IMR-90 (cell line): Measurements from ENCODE around the gene DSCAML1. TPM values are rescaled to one million over a fixed set of nuclear protein-coding genes. Genes with fewer than 3 reads are reported as not detected.

Source experiments
- ATAC-seq: fragments of 200-7000 bp; cut with Tn5 transposase; 2 replicates; pipeline ENCODE4 v1.9.1; 2020; ENCODE audit warnings: low read depth, mild to moderate bottlenecking, moderate library complexity
- BruUV-seq: library from RNA; stranded (reverse); fragments of 400-500 nt; replicated peaks from 2 replicates; lab custom pipeline; 2021; lab: Mats Ljungman, UMichigan
- CTCF ChIA-PET: fragments of 300-600 bp; formaldehyde crosslinking; extraction: SDS; loops from one replicate; lab custom pipeline; 2021; ENCODE audit warnings: antibody characterized with exemption; lab: Yijun Ruan, JAX
- POLR2A ChIA-PET: fragments of 300-600 bp; sonication (Branson Sonifier 250); formaldehyde crosslinking; loops from one replicate; lab custom pipeline; 2022; ENCODE audit warnings: antibody characterized with exemption; ENCODE audit not compliant: unreplicated experiment; lab: Charles Lee
- DNase-seq: peaks from one replicate; pipeline ENCODE4 v3.0.0; 2013
- H2AFZ ChIP-seq: replicated peaks from 2 replicates; pipeline ENCODE3; 2013; ENCODE audit warnings: low read length, mild to moderate bottlenecking; ENCODE audit not compliant: poor library complexity
- H2AK5ac ChIP-seq: 2 replicates; pipeline ENCODE4 v1.6.1; 2013; ENCODE audit warnings: low read depth, low read length, inconsistent platforms
- H2AK9ac ChIP-seq: replicated peaks from 2 replicates; pipeline ENCODE3; 2013; ENCODE audit warnings: mild to moderate bottlenecking, low read depth, low read length, moderate library complexity; ENCODE audit not compliant: poor library complexity
- H2BK120ac ChIP-seq: 2 replicates; pipeline ENCODE4 v1.6.1; 2013; ENCODE audit warnings: low read depth, low read length, inconsistent platforms
- H2BK15ac ChIP-seq: 3 replicates; pipeline ENCODE4 v1.6.1; 2013; ENCODE audit warnings: low read depth, low read length, inconsistent platforms
- H2BK20ac ChIP-seq: 2 replicates; pipeline ENCODE4 v1.6.1; 2013; ENCODE audit warnings: low read depth, mild to moderate bottlenecking, inconsistent platforms, low read length, moderate library complexity
- H2BK5ac ChIP-seq: 2 replicates; pipeline ENCODE4 v1.6.1; 2013; ENCODE audit warnings: mild to moderate bottlenecking, low read depth, low read length, inconsistent platforms; ENCODE audit not compliant: poor library complexity, severe bottlenecking
- H3K14ac ChIP-seq: replicated peaks from 2 replicates; pipeline ENCODE4 v1.6.1; 2013; ENCODE audit warnings: low read depth, low read length, inconsistent platforms
- H3K18ac ChIP-seq: 2 replicates; pipeline ENCODE4 v1.6.1; 2013; ENCODE audit warnings: low read depth, low read length, control low read depth
- H3K23ac ChIP-seq: 2 replicates; pipeline ENCODE4 v1.6.1; 2013; ENCODE audit warnings: low read depth, low read length, inconsistent platforms
- H3K27ac ChIP-seq: 2 replicates; pipeline ENCODE4 v1.5.1; 2013; ENCODE audit warnings: mild to moderate bottlenecking, control low read depth, low read length; ENCODE audit not compliant: insufficient read depth
- H3K27me3 ChIP-seq: 2 replicates; pipeline ENCODE4 v1.6.1; 2013; ENCODE audit warnings: low read length; ENCODE audit not compliant: control insufficient read depth, insufficient read depth
- H3K36me3 ChIP-seq: 2 replicates; pipeline ENCODE4 v1.6.1; 2013; ENCODE audit warnings: low read length, mixed read lengths; ENCODE audit not compliant: control insufficient read depth, insufficient read depth
- H3K4ac ChIP-seq: 2 replicates; pipeline ENCODE4 v1.6.1; 2013; ENCODE audit warnings: low read depth, low read length, inconsistent platforms
- H3K4me1 ChIP-seq: 2 replicates; pipeline ENCODE4 v1.6.1; 2013; ENCODE audit warnings: low read length, mixed read lengths; ENCODE audit not compliant: control insufficient read depth, insufficient read depth
- H3K4me2 ChIP-seq: 2 replicates; pipeline ENCODE4 v1.6.1; 2013; ENCODE audit warnings: low read depth, mild to moderate bottlenecking, control low read depth, low read length, moderate library complexity
- H3K4me3 ChIP-seq: 2 replicates; pipeline ENCODE4 v1.5.1; 2013; ENCODE audit warnings: low read depth, mild to moderate bottlenecking, control low read depth, low read length, moderate library complexity; ENCODE audit not compliant: insufficient read depth
- H3K56ac ChIP-seq: 2 replicates; pipeline ENCODE4 v1.6.1; 2013; ENCODE audit warnings: low read length, inconsistent platforms; ENCODE audit not compliant: insufficient read depth; ENCODE audit errors: extremely low read depth
- H3K79me1 ChIP-seq, 2 experiments: 2 replicates each; pipeline ENCODE4 v1.6.1; 2013; ENCODE audit warnings: low read length in 2 of 2, inconsistent platforms in 1 of 2, low read depth in 1 of 2
- H3K9ac ChIP-seq: 2 replicates; pipeline ENCODE4 v1.6.1; 2013; ENCODE audit warnings: low read depth, low read length, control low read depth
- H3K9me1 ChIP-seq: 2 replicates; pipeline ENCODE4 v1.6.1; 2013; ENCODE audit warnings: low read length, inconsistent platforms; ENCODE audit not compliant: insufficient read depth
- H3K9me3 ChIP-seq: 2 replicates; pipeline ENCODE4 v1.6.1; 2013; ENCODE audit warnings: low read length; ENCODE audit not compliant: control insufficient read depth, insufficient read depth
- H4K20me1 ChIP-seq: 2 replicates; pipeline ENCODE4 v1.6.1; 2013; ENCODE audit warnings: low read length, inconsistent platforms; ENCODE audit not compliant: insufficient read depth
- H4K5ac ChIP-seq: 2 replicates; pipeline ENCODE4 v1.6.1; 2013; ENCODE audit warnings: mild to moderate bottlenecking, low read depth, low read length, control low read depth
- H4K8ac ChIP-seq, 2 experiments: 2 replicates each; pipeline ENCODE4 v1.6.1; 2013; ENCODE audit warnings: low read depth in 2 of 2, low read length in 2 of 2, control low read depth in 1 of 2, inconsistent platforms in 1 of 2
- H4K91ac ChIP-seq: 2 replicates; pipeline ENCODE4 v1.6.1; 2013; ENCODE audit warnings: low read depth, low read length, inconsistent platforms; ENCODE audit not compliant: insufficient read depth
- MAZ ChIP-seq: IDR thresholded peaks from 2 replicates; pipeline ENCODE4 v1.6.1; 2012; ENCODE audit warnings: low read depth, mild to moderate bottlenecking, low read length, improper control_type of control experiment, moderate library complexity, borderline replicate concordance
- RAD21 ChIP-seq: IDR thresholded peaks from 2 replicates; pipeline ENCODE4 v1.6.1; 2012; ENCODE audit warnings: low read length, improper control_type of control experiment
- WGBS, 2 experiments: methylation state at CpG; one replicate each; pipeline versions ENCODE4 v1.1.5 to v1.1.7; 2013; ENCODE audit warnings: missing lambda C conversion rate in 2 of 2; ENCODE audit not compliant: insufficient read length in 1 of 2; ENCODE audit errors: extremely low coverage in 2 of 2; 5-methylcytosine and 5-hydroxymethylcytosine counted together
- dilution Hi-C: fragments of 300-500 bp; cut with HindIII; formaldehyde crosslinking; loops from one replicate; pipeline ENCODE4 v1.14.3; 2018; ENCODE audit warnings: low sequenced_read_pairs; ENCODE audit not compliant: unreplicated experiment
- in situ Hi-C: fragments of 300-500 bp; cut with MboI; formaldehyde crosslinking; loops from 3 replicates; pipeline ENCODE4 v1.14.3; 2019; ENCODE audit warnings: low sequenced_read_pairs, inconsistent platforms, mixed read lengths
- intact Hi-C: fragments of 100-400 bp; cut with micrococcal nuclease; formaldehyde crosslinking; loops from 2 replicates; pipeline ENCODE4 v1.10.0; 2022
- polyA plus RNA-seq, 3 experiments: library from polyadenylated mRNA; depleted of rRNA; stranded (reverse); fragments of >200 nt; gene quantifications; 2 replicates each; pipeline ENCODE4 v1.2.3, GENCODE V29; 2012; ENCODE audit warnings: low replicate concordance in 1 of 3
- total RNA-seq: library from RNA; depleted of rRNA; stranded (reverse); fragments of >200 nt; gene quantifications from 2 replicates; pipeline ENCODE4 v1.2.3, GENCODE V29; 2012

Gene DSCAML1
- total and polyA plus RNA-seq, 2 of the 4 experiments (the other 2 are of a cell fraction) = not detected

- no peak overlapping the region for H3K56ac ChIP-seq
- no peak overlapping the region for H3K4ac ChIP-seq
- no peak overlapping the region for H3K9ac ChIP-seq
- TF ChIP-seq RAD21 (no peak), MAZ (no peak)
- H2BK15ac ChIP-seq = no peak overlapping the region
- no peak overlapping the region for H3K18ac ChIP-seq
- no peak overlapping the region for H2BK20ac ChIP-seq
- H3K23ac ChIP-seq = no peak overlapping the region
- no peaks in the 10 kb centered on the region for H3K9me3 ChIP-seq
- H3K4me1 ChIP-seq = no peaks in the 10 kb centered on the region
- DNase-seq = no peak
- H4K20me1 ChIP-seq = no peaks in the 10 kb centered on the region
- H4K91ac ChIP-seq = no peak overlapping the region
- intact Hi-C loops = no loop called here
- BruUV-seq = no TSS peak
- no peak for ATAC-seq
- no peak overlapping the region for H2AFZ ChIP-seq
- peaks cover 5% of the 10 kb centered on the region for H3K27me3 ChIP-seq
- no peak overlapping the region for H4K5ac ChIP-seq
- H2BK120ac ChIP-seq = no peak overlapping the region
- ChIA-PET POLR2A (no interaction called here), CTCF (no interaction called here)
- dilution Hi-C loops = no loop called here
- H2BK5ac ChIP-seq = no peak overlapping the region
- no peak overlapping the region for H3K14ac ChIP-seq
- no peak overlapping the region for H3K27ac ChIP-seq
- H3K4me2 ChIP-seq = no peak overlapping the region
- H3K9me1 ChIP-seq = no peaks in the 10 kb centered on the region
- H3K36me3 ChIP-seq = no peaks in the 10 kb centered on the region
- H4K8ac ChIP-seq = no peak overlapping the region
- H3K4me3 ChIP-seq = no peak overlapping the region
- in situ Hi-C loops = no loop called here
- H3K79me1 ChIP-seq = no peaks in the 10 kb centered on the region
- no peak overlapping the region for H2AK5ac ChIP-seq
- H2AK9ac ChIP-seq = no peak overlapping the region
- 57% methylated on average over 9 of the region's 21 CpGs; no CpG with 5 or more reads in 1 of the 2 experiments for WGBS, 2 experiments
Measured at GRCh38 chr11:117654281-117655255, 142.4 kb downstream of the DSCAML1 start.
